Lower leg skin (tissue), 3 donors: ENCODE data around the gene SYDE2.

Source experiments
- CTCF ChIP-seq, 3 donors: fragments of 450-650 bp; IDR thresholded peaks; one replicate each; pipeline ENCODE4 v1.5.1; 2016; ENCODE audit warnings: antibody characterized with exemption in 3 of 3, mild to moderate bottlenecking in 3 of 3, moderate library complexity in 2 of 3
- POLR2A ChIP-seq, 2 donors: fragments of 450-650 bp; IDR thresholded peaks; one replicate each; pipeline ENCODE4 v1.6.1; 2016 to 2017; ENCODE audit warnings: antibody characterized with exemption in 2 of 2, mild to moderate bottlenecking in 1 of 2, moderate library complexity in 1 of 2

GRCh38 chr1:85200463-85201339 is at the start of gene SYDE2:
- TF ChIP-seq CTCF (IDR thresholded peaks at IDR 0.05) (no peak), POLR2A (IDR thresholded peaks at IDR 0.05) (no peak)
